HG02642 (cell line): Measurements from ENCODE around the gene DNAJC17.
A peak's percentile ranks its signal among the peaks of the same experiment; 100 is the strongest.

Source experiments
- ATAC-seq: cut with Tn5 transposase; IDR thresholded peaks from one replicate; pipeline ENCODE4 v1.9.1; 2021; ENCODE audit warnings: mild to moderate bottlenecking; ENCODE audit not compliant: unreplicated experiment, poor library complexity

Gene DNAJC17

GRCh38 chr15:40807028-40807887 is at the start of gene DNAJC17, which contains the start of gene ZFYVE19:
DNAJC17 (minus strand) TSS chr15:40807473; CDS start chr15:40807446, 27 bp downstream.
ZFYVE19 (plus strand) TSS chr15:40807089; CDS start chr15:40807590, 501 bp downstream.
- ATAC-seq, result peak; percentile 92

- no peak for ATAC-seq
Measured at GRCh38 chr15:40856746-40857145, 49.5 kb upstream of the DNAJC17 start.

- ATAC-seq, result no peak
Measured at GRCh38 chr15:40855706-40856234, 48.5 kb upstream of the DNAJC17 start.

- no peak for ATAC-seq
Measured at GRCh38 chr15:40854161-40854560, 46.9 kb upstream of the DNAJC17 start.

GRCh38 chr15:40853241-40853890 is 46.1 kb upstream of the DNAJC17 start:
- no peak for ATAC-seq

GRCh38 chr15:40852529-40852928 is 45.3 kb upstream of the DNAJC17 start:
- no peak for ATAC-seq

- ATAC-seq, result no peak
Measured at GRCh38 chr15:40850576-40851112, 43.4 kb upstream of the DNAJC17 start.

- peak; percentile 57 for ATAC-seq
Measured at GRCh38 chr15:40847223-40847961, 40.1 kb upstream of the DNAJC17 start.

GRCh38 chr15:40846841-40847222 is 39.6 kb upstream of the DNAJC17 start:
- ATAC-seq, result peak; percentile 28

GRCh38 chr15:40845511-40846284 is 38.4 kb upstream of the DNAJC17 start:
- no peak for ATAC-seq

GRCh38 chr15:40845036-40845435 is 37.8 kb upstream of the DNAJC17 start:
- no peak for ATAC-seq

GRCh38 chr15:40844696-40845030 is 37.4 kb upstream of the DNAJC17 start:
- no peak for ATAC-seq

- ATAC-seq, result no peak
Measured at GRCh38 chr15:40843885-40844695, 36.8 kb upstream of the DNAJC17 start, which contains the start of gene SPINT1. SPINT1 (plus strand) TSS chr15:40844048; CDS start chr15:40844555, 507 bp downstream.

- ATAC-seq, result no peak
Measured at GRCh38 chr15:40843261-40843884, 36.1 kb upstream of the DNAJC17 start.

- no peak for ATAC-seq
Measured at GRCh38 chr15:40841741-40842140, 34.5 kb upstream of the DNAJC17 start.

- no peak for ATAC-seq
Measured at GRCh38 chr15:40838756-40839155, 31.5 kb upstream of the DNAJC17 start.

- no peak for ATAC-seq
Measured at GRCh38 chr15:40836020-40836419, 28.7 kb upstream of the DNAJC17 start.

- ATAC-seq, result no peak
Measured at GRCh38 chr15:40832903-40833302, 25.6 kb upstream of the DNAJC17 start.
